Glomerular visceral epithelial cell (primary cell): ENCODE results near the gene C5orf24.
"Not testable (repeated sequence)": the region's sequence is repeated elsewhere in the genome, so short reads cannot be mapped to it uniquely, and the experiment has no call there.

Experiments
- DNase-seq: peaks from one replicate; pipeline ENCODE4 v3.0.0-alpha.2; 2016; ENCODE audit errors: extremely low spot score

C5orf24 gene

DNA sequence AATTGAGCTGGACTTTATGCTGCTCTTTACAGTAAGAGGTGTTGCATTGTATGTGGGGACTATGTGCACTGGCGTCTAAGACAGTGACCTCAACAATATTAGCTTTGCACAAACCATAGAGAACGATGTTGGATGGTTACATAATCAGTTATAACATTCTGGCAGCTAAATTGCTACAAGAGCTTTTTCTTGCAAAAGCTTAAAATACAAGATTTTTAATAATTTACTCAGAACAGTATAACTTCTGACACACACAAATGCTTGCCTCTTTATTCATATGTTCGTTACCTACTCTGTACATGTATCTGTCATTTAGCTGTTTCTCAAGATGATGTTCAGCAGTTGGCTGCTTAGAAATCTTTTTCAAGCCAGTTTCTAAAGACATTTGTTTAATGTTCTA, 11.6 kb downstream of the C5orf24 start:
- no peak for DNase-seq

DNA sequence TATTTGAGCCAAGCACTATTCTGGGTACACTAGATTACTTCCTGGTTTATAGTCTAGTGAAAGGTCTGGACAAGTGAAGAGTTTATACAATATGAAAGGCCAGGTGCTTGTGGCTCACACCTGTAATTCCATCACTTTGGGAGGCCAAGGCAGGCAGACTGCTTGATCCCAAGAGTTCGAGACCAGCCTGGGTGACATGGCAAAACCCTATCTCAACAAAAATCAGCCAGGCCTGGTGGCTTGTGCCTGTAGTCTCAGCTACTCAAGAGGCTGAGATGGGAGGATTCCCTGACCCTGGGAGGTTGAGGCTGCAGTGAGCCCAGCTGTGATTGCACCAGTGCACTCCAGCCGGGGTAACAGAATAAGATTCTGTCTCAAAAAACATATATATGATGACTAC, 18.9 kb downstream of the C5orf24 start:
- DNase-seq = no peak

DNA sequence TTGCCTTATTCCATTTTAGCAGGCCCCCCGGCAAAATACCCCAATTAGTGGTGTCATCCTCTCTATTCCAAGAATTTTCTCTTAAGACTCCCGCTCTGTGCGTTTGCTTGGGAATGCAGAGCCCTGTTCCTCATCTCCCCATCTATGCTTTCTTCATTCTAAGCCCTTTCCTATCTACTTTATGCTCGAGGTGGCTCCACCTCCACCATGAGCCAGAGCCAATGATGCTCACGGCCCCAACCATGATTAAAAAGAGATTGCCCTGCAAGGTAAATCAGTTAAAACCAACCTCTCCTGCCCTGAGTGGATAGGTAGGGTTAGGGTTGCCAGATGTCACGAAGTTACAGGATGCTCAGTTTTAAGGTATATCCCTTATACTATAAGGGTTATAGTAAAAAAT, 27.7 kb downstream of the C5orf24 start:
- no peak for DNase-seq

DNA sequence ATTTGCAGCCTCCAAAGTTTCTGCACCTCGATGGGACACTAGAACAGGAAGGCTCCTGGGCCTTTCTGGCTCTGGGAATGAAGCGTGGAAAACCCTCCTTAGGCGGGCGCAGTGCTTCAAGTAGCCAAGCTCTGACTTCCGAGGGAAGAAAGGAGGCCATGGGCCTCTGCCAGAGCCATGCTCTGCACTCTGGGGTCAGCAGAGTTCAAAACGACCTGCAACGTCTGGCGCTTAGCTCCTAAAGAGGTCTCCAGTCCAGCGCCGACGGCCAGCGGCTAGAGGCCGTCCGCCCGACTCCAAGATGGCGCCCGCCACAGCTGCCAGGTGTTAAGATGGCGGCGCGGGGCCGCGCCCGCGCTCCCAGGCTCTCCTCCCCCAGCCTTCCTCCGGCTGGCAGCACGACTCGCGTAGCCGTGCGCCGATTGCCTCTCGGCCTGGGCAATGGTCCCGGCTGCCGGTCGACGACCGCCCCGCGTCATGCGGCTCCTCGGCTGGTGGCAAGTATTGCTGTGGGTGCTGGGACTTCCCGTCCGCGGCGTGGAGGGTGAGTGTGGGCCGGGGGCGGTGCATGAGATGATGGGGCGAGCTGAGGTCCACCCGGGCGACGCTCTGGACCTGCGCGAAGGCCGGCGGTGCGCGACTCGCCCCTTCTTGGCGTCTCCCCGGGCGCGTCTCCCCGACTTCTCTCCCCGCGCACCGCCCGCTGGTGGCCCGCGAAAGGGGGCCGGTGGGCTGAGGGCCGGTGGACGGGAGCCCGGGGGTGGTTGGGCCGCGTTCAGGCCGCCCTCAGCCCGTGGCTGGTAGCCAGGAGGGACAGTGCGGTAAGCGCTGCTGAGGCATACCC, 28.4 kb downstream of the C5orf24 start, which contains the start of gene TXNDC15:
TSS of gene TXNDC15 (plus strand) at position 385 of the 844 bp plus-strand sequence. CDS start at position 442, 57 bp downstream.
- peak; percentile 86 for DNase-seq

DNA sequence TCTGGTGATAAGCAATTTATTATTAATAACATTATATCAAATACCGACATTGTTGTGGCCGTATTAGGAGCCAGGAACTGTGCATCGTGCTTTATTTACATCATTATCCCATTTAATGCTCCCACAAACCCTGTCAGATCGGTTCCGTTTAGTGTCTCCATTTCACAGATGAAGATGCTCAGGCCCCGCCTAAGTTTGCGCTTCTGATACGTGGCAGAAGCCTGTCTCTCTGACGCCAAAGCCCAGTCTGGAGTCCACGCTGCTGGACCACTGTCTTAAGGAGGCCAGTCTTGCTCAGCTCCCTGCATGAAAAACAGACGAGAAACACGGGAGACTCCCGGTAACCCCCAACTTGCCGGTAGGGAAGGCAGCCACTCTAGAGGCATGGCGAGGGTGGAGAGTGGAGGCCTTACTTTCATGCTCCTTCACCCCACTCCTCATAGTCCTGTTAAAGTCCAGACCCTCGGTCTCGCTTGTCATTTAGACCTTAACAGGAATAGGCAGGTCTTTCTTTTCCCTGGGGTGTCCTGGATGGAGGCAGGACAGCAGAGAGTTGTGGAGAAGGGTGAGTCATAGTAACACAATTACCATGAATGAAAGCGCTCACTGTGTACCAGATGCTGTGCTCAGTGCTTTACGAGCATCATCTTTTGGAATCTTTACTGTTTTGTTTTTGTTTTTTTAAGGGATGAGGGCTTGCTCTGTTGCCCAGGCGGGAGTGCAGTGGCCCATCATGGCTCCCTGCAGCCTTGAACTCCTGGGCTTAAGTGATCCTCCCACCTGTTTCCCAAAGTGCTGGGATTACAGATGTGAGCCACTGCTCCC, 29.3 kb downstream of the C5orf24 start:
- DNase-seq = peak; percentile 70

DNA sequence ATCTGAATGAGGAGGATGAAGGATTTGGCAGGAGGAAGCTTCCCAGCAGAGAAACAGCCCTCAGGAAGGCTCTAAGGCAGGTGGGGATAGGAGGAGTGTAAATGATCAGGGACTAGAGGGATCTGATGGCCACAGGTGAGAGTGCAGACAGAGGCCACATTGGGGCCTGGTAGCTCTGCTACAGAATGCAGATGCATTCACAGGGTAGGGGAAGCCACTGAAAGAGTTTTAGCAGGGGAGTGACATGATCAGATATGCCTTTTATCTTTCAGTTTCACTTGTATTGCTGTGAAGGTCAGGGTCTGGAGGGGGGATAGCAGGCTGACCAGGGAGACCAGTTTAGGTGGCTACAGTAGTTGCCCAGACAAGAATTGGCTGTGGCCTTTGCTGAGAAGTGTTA, 31.4 kb downstream of the C5orf24 start:
- DNase-seq = no peak

DNA sequence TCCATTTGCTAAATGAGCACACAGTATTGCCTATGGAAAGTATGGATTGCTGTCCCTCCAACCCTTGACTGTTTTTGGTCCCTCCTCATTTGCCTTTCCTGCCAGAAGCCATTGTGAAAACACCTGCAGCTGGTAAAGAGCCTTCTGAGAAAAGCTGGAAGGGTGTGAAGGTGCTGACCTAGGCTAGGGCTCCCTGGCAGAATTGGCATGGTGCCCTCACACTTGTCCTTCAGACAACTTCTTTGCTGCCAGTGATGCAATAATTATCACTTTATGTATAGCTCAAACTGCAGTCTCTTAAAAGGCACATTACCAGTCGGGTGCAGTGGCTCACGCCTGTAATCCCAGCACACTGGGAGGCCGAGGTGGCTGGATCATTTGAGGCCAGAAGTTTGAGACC, 32.6 kb downstream of the C5orf24 start:
- DNase-seq = no peak

DNA sequence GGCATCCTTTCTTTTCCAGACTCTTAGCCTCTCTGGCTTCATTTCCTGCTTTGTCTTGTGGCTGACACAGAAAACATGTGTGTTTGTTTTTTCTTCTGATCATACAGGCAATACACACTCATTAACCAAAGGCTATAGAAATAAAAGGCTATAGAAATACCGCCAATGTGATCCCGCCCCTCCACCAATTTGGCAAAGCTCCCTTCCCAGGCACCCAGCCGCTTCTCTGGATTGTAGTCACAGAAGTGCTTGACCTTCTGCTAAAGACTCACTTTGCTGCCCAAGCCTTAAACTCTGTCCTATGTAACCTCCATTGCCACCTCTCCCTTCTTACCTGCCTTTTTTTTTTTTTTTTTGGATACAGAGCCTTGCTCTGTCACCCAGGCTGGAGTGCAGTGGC, 33.7 kb downstream of the C5orf24 start:
- no peak for DNase-seq

DNA sequence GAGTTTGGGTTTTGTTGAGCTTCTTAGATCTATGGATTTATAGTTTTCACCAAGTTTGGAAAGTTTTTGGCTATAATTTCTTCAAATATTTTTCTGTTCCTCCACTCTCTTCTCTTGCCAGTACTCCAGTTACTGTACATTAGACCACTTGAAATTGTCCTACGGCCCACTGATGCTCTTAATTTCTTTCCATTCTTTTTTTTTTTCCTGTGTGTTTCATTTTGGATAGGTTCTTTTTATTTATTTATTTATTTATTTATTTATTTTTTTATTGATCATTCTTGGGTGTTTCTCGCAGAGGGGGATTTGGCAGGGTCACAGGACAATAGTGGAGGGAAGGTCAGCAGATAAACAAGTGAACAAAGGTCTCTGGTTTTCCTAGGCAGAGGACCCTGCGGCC, 35.2 kb downstream of the C5orf24 start:
- not testable (repeated sequence) for DNase-seq

DNA sequence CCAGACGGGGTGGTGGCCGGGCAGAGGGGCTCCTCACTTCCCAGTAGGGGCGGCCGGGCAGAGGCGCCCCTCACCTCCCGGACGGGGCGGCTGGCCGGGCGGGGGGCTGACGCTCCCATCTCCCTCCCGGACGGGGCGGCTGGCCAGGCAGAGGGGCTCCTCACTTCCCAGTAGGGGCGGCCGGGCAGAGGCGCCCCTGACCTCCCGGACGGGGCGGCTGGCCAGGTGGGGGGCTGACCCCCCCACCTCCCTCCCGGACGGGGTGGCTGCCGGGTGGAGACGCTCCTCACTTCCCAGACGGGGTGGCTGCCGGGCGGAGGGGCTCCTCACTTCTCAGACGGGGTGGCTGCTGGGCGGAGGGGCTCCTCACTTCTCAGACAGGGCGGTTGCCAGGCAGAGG, 35.9 kb downstream of the C5orf24 start:
- not testable (repeated sequence) for DNase-seq

DNA sequence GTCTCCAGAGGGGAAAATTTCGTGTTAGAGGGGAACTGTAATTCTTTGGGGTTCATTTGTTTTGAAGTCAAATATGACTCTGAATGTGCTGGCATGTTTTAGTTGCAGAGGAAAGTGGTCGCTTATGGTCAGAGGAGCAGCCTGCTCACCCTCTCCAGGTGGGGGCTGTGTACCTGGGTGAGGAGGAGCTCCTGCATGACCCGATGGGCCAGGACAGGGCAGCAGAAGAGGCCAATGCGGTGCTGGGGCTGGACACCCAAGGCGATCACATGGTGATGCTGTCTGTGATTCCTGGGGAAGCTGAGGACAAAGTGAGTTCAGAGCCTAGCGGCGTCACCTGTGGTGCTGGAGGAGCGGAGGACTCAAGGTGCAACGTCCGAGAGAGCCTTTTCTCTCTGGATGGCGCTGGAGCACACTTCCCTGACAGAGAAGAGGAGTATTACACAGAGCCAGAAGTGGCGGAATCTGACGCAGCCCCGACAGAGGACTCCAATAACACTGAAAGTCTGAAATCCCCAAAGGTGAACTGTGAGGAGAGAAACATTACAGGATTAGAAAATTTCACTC, 41.9 kb downstream of the C5orf24 start:
- DNase-seq = no peak

DNA sequence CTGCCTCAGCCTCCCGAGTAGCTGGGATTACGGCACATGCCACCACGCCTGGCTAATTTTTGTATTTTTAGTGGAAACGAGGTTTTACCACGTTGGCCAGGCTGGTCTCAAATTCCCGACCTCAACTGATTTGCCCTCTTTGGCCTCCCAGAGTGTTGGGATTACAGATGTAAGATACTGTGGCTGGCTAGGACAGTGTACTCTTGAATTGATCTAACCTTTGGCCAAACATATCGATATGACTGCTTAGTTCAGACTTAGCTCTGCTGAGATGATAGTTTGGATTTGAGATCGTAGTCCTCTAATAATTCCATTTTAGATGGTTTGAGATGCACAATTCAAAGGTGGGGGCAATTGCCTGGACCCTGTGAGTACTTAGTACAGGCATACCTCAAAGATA, 43.6 kb downstream of the C5orf24 start:
- DNase-seq = no peak

DNA sequence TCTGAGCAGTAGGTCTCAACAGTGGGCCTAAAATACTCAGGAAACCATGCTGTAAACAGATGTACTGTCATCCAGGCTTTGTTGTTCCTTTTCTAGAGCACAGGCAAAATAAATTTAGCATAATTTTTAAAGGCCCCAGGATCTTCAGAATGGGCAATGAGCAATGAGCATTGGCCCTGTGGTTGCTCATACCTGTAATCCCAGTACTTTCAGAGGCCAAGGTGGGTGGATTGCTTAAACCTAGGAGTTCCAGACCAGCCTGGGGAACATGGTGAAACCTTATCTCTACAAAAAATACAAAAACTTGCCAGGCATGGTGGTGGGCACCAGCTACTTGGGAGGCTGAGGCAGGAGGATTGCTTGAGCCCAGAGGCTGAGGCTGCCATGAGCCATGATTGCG, 45.7 kb downstream of the C5orf24 start:
- DNase-seq = no peak

DNA sequence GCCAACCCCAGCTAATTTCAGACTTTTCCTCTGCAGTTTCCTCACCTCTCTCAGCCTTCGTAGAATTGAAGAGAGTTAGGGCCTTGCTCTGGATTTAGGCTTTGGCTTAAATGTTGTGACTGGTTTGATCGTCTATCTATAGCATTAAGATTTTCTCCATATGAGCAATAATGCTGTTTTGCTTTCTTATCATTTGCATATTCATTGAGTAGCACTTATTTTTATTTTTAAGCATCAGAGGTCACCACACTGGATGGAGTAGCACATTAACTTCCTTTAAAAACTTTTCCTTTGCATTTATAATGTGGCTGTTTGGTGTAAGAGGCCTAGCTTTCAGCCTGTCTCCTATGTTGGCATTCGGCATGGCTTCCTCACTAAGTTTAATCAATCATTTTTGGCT, 46.5 kb downstream of the C5orf24 start:
- no peak for DNase-seq

DNA sequence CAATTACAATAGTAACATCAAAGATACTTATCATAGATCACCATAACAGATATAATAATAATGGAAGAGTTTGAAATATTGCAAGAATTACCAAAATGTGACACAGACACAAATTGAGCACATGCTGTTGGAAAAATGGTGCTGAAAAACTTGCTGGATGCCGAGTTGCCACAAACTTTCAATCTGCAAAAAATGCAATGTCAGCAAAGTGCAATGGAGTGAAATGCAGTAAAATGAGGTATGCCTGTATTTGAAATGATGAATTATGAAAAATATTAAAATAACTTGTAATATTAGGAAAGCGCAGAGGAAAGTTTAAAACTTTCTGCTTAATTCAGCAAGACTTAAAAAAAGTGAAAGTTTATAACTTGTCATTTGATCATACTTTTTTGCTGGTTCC, 47.2 kb downstream of the C5orf24 start:
- DNase-seq = no peak

DNA sequence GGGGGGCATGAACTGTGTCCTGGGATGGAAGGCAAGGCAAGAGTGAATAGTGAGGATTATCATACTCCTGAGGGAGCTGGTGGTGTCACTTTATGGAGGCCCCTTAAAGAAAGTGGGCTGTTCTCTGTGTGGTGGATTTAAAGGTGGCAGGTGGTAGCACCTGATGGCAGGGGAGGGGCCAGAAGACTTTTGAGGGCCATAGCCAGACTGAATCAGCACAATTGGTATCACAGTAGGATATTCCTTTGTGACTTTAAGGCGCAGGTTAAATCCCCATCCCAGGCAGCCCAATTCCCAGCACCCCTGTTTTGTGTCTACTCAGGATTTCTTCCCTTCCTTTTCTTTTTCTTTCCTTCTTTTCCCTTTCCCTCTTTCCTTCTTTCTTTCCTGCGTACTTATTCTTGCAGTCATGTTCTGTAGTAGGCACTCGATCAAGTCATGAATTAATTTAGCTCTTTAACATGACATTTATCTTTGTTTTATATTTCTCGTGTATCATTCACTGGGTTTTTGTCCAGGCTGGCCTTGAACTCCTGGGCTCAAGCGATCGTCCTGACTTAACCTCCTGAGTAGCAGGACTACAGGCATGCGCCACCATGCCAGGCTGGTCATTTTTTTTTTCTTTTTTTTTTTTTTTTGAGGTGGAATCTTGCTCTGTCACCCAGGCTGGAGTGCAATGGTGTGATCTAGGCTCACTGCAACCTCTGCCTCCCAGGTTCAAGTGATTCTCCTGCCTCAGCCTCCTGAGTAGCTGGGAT, 48.2 kb downstream of the C5orf24 start:
- no peak for DNase-seq

DNA sequence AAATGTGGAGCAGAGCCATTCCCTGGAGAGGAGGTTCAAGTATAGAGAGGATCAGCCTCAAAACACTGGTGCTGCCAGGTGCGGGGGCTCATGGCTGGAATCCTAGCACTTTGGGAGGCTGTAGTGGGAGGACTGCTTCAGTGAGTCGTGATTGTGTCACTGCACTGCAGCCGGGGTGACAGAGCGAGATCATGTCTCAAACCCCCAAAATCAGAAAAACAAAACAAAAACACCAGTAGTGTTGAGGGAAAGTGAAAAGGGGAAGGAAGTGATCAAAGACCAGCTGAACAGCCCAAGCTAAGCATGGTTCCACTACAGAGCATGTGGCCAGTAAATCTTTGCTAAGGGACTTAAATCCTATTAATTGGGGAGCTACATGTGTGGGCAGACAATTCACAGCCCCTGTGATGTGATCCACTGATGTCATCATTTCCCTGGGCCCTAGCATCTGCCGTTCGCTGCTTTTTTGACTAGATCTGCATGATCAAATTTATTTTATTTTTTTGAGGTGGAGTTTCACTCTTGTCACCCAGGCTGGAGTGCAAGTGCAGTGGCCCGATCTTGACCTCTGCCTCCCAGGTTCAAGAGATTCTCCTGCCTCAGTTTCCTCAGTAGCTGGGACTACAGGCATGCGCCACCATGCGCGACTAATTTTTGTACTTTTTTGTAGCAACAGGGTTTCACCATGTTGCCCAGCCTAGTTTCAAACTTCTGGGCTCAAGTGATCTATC, 56.5 kb downstream of the C5orf24 start:
- no peak for DNase-seq

DNA sequence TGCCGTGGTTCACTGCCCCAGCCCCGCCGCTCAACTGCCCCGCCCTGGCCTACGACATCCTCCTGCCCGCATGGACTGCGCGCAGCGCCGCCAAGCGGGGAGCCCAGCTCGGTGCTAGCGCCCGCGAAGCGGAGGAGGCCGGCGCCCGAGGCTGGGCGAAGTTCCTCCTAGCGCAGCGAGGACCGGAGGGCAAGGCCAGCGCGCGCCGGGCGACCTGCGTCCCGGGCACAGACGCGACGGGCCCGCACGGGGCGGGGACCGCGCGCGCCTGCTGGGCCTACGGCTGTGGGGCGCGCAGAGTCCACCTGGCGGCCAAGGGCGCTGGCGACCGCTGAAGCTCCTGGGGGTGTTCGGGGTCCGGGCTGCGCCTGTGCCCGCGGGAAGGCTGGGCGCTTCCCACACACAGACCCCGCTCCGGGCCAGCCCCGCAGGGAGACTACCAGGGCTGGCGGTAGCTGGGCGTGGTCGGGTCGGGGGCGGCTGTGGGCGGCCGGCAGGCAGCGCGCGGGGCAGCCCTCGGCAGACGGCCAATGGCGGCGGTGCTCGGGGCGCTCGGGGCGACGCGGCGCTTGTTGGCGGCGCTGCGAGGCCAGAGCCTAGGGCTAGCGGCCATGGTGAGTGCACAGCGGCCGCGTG, 59.0 kb downstream of the C5orf24 start, which contains the start of gene PCBD2:
TSS of gene PCBD2 (plus strand) at position 522 of the 636 bp plus-strand sequence. CDS start at position 531, 9 bp downstream.
- DNase-seq = peak; percentile 95

DNA sequence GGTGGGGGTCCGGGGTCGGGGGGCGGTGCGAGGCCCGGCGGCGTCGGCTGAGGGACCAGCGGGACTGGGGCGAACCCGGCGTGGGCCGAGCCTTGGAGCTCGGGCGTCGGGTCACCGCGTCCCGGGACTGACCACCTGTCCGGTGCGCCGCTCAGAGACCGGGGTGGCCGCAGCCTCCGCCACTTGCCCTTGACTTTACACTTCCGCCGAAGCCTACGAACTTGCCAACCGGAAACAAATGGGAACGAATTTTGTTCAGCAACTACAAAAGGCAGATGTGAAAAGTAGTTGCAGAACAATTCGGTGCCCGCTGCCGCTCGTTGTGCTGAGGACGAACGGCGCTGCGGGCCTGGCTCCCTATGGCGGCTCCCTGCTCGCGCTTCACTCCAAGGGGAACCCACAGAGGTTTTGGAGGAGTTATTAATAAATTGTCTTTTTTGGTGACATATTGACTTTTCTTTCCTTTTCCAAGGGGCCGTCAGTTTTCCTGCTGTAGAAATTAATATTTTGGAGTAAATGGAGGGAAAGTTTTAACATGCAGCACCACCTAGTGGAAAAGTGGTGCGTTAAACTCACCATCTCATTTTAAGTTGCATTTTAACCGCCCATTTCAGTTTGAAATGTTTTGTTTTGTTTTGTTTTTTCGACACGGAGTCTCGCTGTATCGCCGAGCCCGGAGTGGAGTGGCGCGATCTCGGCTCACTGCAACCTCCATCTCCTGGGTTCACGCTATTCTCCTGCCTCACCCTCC, 59.7 kb downstream of the C5orf24 start:
- peak; percentile 75 for DNase-seq

DNA sequence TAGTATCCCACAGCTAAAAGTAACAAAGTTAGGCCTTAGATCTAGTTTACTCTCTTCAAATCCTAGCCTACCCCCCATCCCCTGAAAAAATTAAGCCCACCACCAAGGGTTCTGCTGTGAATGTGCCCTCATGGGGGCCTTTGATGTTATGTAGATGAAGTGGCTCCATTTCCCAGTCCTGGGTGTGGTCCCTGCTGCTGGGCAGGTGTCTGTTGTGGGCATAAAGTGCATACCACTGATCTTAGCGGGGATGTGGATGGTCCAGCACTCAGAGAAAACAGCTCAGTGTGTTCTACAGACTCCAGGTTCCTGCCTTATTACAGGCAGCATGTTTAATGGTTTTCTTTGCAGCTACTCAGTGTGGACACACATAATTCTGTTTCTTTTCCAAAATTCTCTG, 61.0 kb downstream of the C5orf24 start:
- no peak for DNase-seq
